MG63 (cell line): ENCODE measurements around the gene EME2. TPM values are rescaled to one million over a fixed set of nuclear protein-coding genes. Genes with fewer than 3 reads are reported as not detected.
"Not testable (repeated sequence)": the region's sequence is repeated elsewhere in the genome, so short reads cannot be mapped to it uniquely, and the experiment has no call there.

Source experiments
- DNase-seq: peaks from one replicate; pipeline ENCODE4 v3.0.0-alpha.2; 2020
- H3K27me3 ChIP-seq: fragments of 250-450 bp; sonication (Bioruptor Pico); 2 replicates; pipeline ENCODE4 v1.5.1; 2020; ENCODE audit warnings: mild to moderate bottlenecking, moderate library complexity
- H3K36me3 ChIP-seq: fragments of 250-450 bp; sonication (Bioruptor Pico); 2 replicates; pipeline ENCODE4 v1.5.1; 2020; ENCODE audit warnings: mild to moderate bottlenecking, moderate library complexity
- H3K4me3 ChIP-seq: fragments of 250-450 bp; sonication (Bioruptor Pico); 2 replicates; pipeline ENCODE4 v1.5.1; 2020; ENCODE audit warnings: mild to moderate bottlenecking, moderate library complexity
- H3K9me3 ChIP-seq: fragments of 250-450 bp; sonication (Bioruptor Pico); 2 replicates; pipeline ENCODE4 v1.5.1; 2020; ENCODE audit warnings: mild to moderate bottlenecking, moderate library complexity
- total RNA-seq: library from RNA; depleted of rRNA; stranded (reverse); fragments of >200 nt; shearing (Covaris generic); gene quantifications from 2 replicates; pipeline ENCODE4 v1.2.3, GENCODE V29; 2014; ENCODE audit warnings: low replicate concordance; rRNA removed

The EME2 gene
- 3.3 and 6.6 TPM in 2 replicates for total RNA-seq

DNA sequence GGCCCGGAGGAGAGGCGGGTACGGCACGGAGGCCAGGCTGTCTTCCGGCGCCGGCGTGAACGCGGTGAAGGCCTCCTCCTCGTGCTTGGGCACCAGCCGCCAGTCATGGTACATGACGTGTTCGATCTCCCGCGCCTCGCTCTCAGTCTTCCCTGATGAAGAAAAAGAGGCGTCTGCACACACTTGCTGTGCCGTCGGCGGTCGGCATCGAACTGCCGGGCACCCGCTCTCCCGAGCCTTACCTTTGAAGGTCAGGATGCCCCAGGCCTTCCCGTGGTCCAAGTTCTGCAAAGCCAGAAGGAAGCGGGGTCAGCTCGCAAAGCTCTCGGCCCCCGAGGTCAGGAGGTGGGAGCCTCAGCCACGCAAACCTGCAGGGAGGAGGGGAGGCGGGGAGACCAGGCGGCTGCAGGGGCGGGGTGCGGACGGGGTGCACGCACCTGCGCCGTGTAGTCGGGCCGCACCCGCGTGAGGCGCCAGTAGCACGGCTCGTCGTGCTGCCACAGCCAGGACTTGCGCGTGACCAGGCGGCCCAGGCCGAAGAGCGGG is at the start of gene EME2:
TSS of gene EME2 (plus strand) at position 449 of the 546 bp plus-strand sequence. CDS start 418 bp downstream, outside the sequence.
- peak; percentile 49 for DNase-seq
- Histone ChIP-seq H3K36me3 (peaks cover 72% of the 10 kb centered on the region), H3K4me3 (peak within 1 kb of the TSS; percentile 79), H3K9me3 (no peaks in the 10 kb centered on the region), H3K27me3 (no peaks in the 10 kb centered on the region)

GRCh38 chr16:1723450-1724147 is 49.0 kb upstream of the EME2 start:
- Histone ChIP-seq H3K27me3 (no peaks in the 10 kb centered on the region), H3K9me3 (no peaks in the 10 kb centered on the region), H3K36me3 (peaks cover 39% of the 10 kb centered on the region), H3K4me3 (no peak overlapping the region)
- DNase-seq: peak; percentile 38

DNA sequence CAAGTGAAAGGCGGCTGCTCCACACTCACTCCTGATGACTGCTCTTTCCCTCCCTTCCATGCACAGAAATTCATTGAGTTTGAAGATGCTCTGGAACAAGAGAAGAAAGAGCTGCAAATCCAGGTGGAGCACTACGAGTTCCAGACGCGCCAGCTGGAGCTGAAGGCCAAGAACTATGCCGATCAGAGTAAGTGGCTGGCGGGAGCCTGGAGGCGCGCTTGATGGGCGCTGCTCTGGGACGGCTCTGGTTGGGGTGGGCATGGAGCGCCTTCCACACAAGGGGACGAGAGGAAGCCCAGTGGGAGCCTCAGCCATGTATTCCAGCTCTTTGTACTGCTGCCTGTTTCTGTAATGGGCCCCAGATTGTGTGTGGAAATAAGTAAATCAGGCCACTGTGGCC is 48.1 kb upstream of the EME2 start:
- Histone ChIP-seq H3K27me3 (no peaks in the 10 kb centered on the region), H3K36me3 (peaks cover 44% of the 10 kb centered on the region), H3K9me3 (no peaks in the 10 kb centered on the region), H3K4me3 (no peak overlapping the region)
- no peak for DNase-seq

DNA sequence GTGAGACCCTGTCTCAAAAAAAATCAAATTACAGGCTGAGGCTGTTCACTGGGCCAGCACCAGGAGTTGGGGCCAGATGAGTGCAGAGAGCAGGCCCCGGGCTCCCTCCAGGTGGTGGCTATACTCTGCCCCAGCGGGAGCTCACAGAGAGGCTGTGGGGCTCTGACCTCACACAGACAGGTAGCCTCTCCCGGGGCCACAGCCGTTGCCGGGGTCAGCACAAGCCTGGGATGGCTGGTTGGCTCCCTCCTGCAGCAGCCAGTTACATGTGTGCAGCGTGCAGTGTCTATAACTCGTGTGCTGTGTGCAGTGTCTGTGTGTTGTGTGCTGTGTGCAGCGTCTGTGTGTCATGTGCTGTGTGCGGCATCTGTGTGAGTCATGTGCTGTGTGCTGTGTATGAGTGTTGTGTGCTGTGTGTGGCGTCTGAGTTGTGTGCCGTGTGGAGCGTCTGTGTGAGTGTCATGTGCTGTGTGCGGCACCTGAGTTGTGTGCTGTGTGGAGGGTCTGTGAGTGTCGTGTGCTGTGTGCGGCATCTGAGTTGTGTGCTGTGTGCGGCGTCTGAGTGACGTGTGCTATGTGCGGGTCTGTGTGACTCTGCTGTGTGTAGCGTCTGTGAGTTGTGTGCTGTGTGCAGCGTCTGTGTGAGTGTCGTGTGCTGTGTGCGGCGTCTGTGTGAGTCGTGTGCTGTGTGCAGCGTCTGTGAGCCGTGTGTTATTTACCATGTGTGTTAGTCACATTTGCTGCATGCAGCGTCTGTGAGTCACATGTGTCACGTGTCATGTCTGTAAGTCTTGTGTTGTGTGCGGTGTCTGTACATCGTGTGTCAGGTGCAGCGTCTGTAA is 45.7 kb upstream of the EME2 start:
- no peaks in the 10 kb centered on the region for H3K9me3 ChIP-seq
- DNase-seq: no peak
- peaks cover 47% of the 10 kb centered on the region for H3K36me3 ChIP-seq
- no peak overlapping the region for H3K4me3 ChIP-seq
- H3K27me3 ChIP-seq: no peaks in the 10 kb centered on the region

DNA sequence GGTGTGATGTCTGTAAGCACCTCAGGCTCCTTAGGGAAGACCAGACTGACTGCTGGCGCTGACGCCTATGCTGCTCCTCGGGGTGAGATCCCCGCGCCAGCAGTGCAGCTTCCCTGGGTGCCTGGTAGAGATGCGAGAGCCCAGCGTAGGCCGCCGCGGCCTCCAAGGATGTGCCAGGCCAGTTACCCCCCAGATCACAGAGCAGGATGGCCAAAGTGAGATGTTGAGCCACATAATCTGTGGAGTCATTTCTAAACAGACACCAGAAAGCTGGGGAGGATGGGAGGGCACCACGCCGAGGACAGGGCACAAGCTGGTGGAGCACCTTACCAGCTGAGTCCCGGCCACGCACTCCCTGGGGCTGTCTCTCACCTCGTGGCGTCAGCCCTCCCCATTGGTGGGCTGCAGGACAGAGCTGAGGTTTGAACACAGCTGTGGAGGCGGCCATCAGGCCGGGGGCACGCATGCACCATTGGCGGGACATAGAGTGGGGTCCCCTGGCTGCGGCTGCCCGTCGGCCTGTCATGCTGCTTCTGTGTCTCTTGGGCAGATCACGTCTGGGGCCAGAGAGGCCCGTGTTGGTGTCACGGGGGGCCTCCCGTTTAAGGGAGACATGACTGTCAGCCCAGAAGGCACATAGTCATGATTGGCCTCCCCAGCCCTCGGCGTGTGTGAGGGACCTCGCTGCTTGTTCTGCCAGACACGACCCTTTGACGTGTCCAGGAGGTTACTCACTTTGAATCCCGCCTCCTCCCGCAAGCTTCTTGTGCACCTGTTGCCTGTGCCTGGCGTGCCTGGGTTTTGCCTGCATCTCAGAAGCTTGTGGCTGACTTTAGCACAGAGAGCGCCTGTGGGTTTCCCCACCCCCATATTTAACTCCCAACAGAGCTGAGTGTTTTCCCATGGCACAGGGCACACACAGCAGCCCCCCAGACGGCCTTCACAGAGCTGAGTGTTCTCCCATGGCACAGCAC is 44.7 kb upstream of the EME2 start:
- H3K27me3 ChIP-seq: no peaks in the 10 kb centered on the region
- H3K4me3 ChIP-seq: no peak overlapping the region
- H3K36me3 ChIP-seq: peaks cover 53% of the 10 kb centered on the region
- no peak for DNase-seq
- H3K9me3 ChIP-seq: no peaks in the 10 kb centered on the region

- H3K36me3 ChIP-seq: peaks cover 63% of the 10 kb centered on the region
Observed at GRCh38 chr16:1729026-1729425, 43.6 kb upstream of the EME2 start.

GRCh38 chr16:1729445-1729844 is 43.2 kb upstream of the EME2 start:
- no peak for DNase-seq
- H3K27me3 ChIP-seq: no peaks in the 10 kb centered on the region
- H3K4me3 ChIP-seq: no peak overlapping the region
- H3K36me3 ChIP-seq: peaks cover 64% of the 10 kb centered on the region
- H3K9me3 ChIP-seq: no peaks in the 10 kb centered on the region

More at GRCh38 chr16:1729026-1729425, 43.6 kb upstream of the EME2 start:
- no peak for DNase-seq
- Histone ChIP-seq H3K27me3 (no peaks in the 10 kb centered on the region), H3K9me3 (no peaks in the 10 kb centered on the region), H3K4me3 (no peak overlapping the region)

GRCh38 chr16:1731073-1731472 is 41.5 kb upstream of the EME2 start:
- Histone ChIP-seq H3K27me3 (no peaks in the 10 kb centered on the region), H3K9me3 (peaks cover 6% of the 10 kb centered on the region; the same call in 1 of the 2 replicates), H3K36me3 (peaks cover 62% of the 10 kb centered on the region), H3K4me3 (no peak overlapping the region)
- no peak for DNase-seq

DNA sequence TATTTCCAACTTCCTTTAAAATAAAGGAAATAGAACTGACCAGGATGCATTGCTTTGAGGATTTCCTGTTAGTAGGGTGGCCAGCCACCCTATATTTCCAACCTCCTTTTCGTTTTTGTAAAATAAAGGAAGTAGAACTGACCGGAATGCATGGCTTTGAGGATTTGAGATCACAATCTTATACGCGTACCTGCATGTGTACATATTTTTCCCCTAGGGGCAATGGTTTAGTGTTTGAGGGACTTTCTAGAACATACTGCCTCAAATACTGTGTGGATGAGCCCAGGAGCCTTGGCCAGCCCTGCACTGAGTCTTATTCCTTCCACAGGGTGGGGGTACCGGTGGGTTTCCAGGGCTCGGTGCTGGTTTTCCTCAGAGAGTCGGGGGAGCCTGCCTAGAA is 41.0 kb upstream of the EME2 start:
- Histone ChIP-seq H3K4me3 (no peak overlapping the region), H3K27me3 (no peaks in the 10 kb centered on the region), H3K9me3 (peaks cover 6% of the 10 kb centered on the region; the same call in 1 of the 2 replicates), H3K36me3 (peaks cover 58% of the 10 kb centered on the region)
- no peak for DNase-seq

- Histone ChIP-seq H3K36me3 (peaks cover 54% of the 10 kb centered on the region), H3K27me3 (no peaks in the 10 kb centered on the region), H3K4me3 (no peak overlapping the region), H3K9me3 (peaks cover 6% of the 10 kb centered on the region; the same call in 1 of the 2 replicates)
- no peak for DNase-seq
Observed at GRCh38 chr16:1732071-1732470, 40.5 kb upstream of the EME2 start.

- not testable (repeated sequence) for H3K4me3 ChIP-seq, H3K27me3 ChIP-seq, DNase-seq, H3K9me3 ChIP-seq
- peaks cover 52% of the 10 kb centered on the region for H3K36me3 ChIP-seq
Observed at GRCh38 chr16:1732551-1732987, 40.0 kb upstream of the EME2 start.

GRCh38 chr16:1734123-1734522 is 38.5 kb upstream of the EME2 start:
- H3K4me3 ChIP-seq: no peak overlapping the region
- H3K36me3 ChIP-seq: peaks cover 41% of the 10 kb centered on the region
- DNase-seq: no peak
- H3K27me3 ChIP-seq: no peaks in the 10 kb centered on the region
- peaks cover 6% of the 10 kb centered on the region; the same call in 1 of the 2 replicates for H3K9me3 ChIP-seq

DNA sequence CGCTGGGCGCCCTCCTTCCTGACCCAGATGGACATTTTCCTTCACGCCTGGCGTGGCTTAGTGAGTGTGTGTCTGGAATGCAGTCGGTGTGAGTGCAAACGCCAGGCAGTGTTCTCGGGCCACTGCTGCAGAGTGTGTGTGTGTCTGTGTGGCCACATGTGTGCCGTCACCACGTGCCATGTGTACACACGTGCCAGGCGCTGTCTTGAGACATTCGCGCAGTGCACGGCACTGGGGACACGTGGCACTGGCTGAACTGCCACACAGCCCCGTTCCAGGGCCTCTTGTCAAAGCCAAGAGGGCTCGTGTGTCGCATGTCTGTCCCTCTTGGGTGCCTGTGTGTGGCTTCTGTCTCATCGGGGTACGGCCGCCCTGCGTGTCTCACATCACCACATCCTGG is 37.8 kb upstream of the EME2 start:
- Histone ChIP-seq H3K36me3 (peaks cover 39% of the 10 kb centered on the region), H3K27me3 (no peaks in the 10 kb centered on the region), H3K4me3 (no peak overlapping the region), H3K9me3 (peaks cover 6% of the 10 kb centered on the region; the same call in 1 of the 2 replicates)
- no peak for DNase-seq

- Histone ChIP-seq H3K4me3 (no peak overlapping the region), H3K9me3 (no peaks in the 10 kb centered on the region), H3K36me3 (peaks cover 20% of the 10 kb centered on the region), H3K27me3 (no peaks in the 10 kb centered on the region)
- no peak for DNase-seq
Observed at GRCh38 chr16:1740234-1740633, 32.4 kb upstream of the EME2 start.

DNA sequence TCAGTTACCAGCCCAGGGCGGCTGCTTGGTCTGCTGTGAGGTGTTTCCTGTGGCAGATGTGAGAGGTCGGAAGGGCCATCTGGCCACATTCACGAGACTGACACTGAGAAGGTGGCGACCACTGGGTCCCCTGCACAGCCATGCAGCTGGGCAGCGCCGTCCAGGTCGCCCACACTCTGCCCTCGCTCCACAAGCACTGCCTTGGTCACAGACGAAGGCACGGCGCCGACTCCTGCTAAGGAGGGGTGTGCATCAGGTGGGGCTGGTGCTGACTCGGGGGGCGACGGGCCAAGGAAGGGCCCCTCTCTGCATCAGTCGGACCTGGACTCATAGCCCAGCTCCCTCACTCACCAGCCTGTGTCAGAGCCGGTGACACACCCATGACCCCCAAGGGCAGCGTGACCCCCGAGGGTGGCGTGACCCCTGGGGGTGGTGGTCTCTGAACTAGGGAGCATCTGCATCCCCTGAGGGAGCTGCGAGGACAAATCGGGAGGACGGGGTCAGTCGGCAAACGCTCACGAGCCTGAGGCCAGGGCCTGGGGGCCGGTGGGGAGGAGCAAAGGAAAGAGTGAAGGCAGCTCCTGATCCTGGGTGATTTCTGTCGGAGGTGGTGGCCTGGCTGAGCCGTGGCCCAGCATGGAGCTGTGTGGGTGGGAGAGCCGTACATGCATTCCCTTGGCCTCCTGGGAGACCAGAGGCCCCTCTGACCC is 31.7 kb upstream of the EME2 start:
- DNase-seq: no peak
- Histone ChIP-seq H3K27me3 (no peaks in the 10 kb centered on the region), H3K36me3 (peaks cover 27% of the 10 kb centered on the region), H3K4me3 (no peak overlapping the region), H3K9me3 (no peaks in the 10 kb centered on the region)
